ENCODE data around the gene BRD4. TPM values are rescaled to one million over a fixed set of nuclear protein-coding genes. Genes with fewer than 3 reads are reported as not detected.

Gene BRD4
- total and polyA plus RNA-seq, 2 donors (not counting 3 experiments of a cell fraction or from before 2014, with no cell fraction given), result 14.9 to 125 TPM

DNA sequence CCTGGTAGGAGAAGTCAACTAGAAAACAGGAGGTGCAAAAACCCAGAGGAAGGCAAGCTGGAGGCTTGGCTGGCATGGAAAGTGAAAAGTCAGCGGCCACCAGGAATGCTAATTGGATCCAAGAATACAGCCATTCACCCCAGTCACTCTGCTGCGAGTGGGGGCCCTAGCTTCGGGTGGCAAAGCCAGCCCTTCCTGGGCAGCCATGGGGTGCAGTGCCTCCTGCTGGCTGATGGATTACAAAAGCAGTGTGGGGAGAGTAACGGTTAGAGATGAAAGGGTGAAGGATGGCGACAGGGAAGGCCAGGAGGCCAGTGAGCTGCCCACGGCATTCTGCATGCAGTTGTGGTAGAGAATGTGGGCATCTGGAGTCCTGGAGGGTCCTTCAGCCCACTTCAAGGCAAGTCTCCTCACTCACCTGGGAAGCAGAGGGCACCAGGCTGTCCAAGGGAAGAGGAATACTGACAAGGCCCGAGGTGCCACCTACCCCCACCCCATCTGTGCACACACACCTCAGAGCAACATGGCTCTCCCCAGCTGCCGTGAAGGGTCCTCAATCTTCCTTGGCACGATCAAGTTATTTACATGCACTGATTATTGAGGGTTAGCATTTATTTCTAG is 79.8 kb downstream of the BRD4 start:
- CTCF ChIA-PET, result interaction anchor here (1.0 to 3.6 kb wide), 15 partner anchors 10 to 160 kb away, joined by 3 to 16 read pairs (median 5); partner anchors contain the start of genes AKAP8, BRD4 and EPHX3
- no peak overlapping the region for H3K4me2 ChIP-seq (ENCODE audit: insufficient read depth, low read length)

More for the DNA sequence above, 79.8 kb downstream of the BRD4 start:
- Histone ChIP-seq H3K4me1 (ENCODE audit: control insufficient read depth, extremely low read depth, insufficient read depth, low read length) (peaks cover 42% of the 10 kb centered on the region), H3K9me1 (replicated peaks; ENCODE audit: control insufficient read depth, extremely low read depth, insufficient read depth, low read length) (no peaks in the 10 kb centered on the region), H3K27ac (ENCODE audit: insufficient read depth, low read depth, low read length) (peak overlapping the region; percentile 69), H3K9me3 (replicated peaks; ENCODE audit: control insufficient read depth, insufficient read depth, low read length) (no peaks in the 10 kb centered on the region), H3K9ac (replicated peaks; ENCODE audit: extremely low read depth, insufficient read depth, low read length) (no peak overlapping the region), H2AFZ (ENCODE audit: low read depth, low read length) (no peak overlapping the region), H4K20me1 (replicated peaks; ENCODE audit: control insufficient read depth, extremely low read depth, insufficient read depth, low read length) (no peaks in the 10 kb centered on the region), H3K36me3 (ENCODE audit: control insufficient read depth in 2 of 2, extremely low read depth in 1 of 2, insufficient read depth in 2 of 2, low read length in 2 of 2) (peaks cover 28 to 56% of the 10 kb centered on the region in 2 experiments), H3K4me3 (replicated peaks in 1 of 3; ENCODE audit: insufficient read depth in 1 of 3, low read depth in 1 of 3, low read length in 3 of 3) (no peak overlapping the region), H3K79me2 (ENCODE audit: control insufficient read depth, insufficient read depth, low read length) (peaks cover 20% of the 10 kb centered on the region), H3K27me3 (ENCODE audit: control insufficient read depth in 2 of 2, insufficient read depth in 2 of 2, low read length in 2 of 2) (no peaks in the 10 kb centered on the region)
- dilution Hi-C loops (cut with MboI; ENCODE audit: extremely low pct_ligation_motif_present, low sequenced_read_pairs) (no loop called here), intact Hi-C loops (cut with micrococcal nuclease) (loop anchor here (5.0 to 10.0 kb wide), 2 partner anchors 148 to 165 kb away; partner anchors contain the start of genes AKAP8L and SYDE1)
- POLR2A ChIA-PET, result no interaction called here
- BruUV-seq (replicated peaks), result no TSS peak
- FAIRE-seq, result peak; percentile 61
- DNase-seq (ENCODE audit: low read depth, low spot score), result peak; percentile 22
- TF ChIP-seq, protein P1, sequence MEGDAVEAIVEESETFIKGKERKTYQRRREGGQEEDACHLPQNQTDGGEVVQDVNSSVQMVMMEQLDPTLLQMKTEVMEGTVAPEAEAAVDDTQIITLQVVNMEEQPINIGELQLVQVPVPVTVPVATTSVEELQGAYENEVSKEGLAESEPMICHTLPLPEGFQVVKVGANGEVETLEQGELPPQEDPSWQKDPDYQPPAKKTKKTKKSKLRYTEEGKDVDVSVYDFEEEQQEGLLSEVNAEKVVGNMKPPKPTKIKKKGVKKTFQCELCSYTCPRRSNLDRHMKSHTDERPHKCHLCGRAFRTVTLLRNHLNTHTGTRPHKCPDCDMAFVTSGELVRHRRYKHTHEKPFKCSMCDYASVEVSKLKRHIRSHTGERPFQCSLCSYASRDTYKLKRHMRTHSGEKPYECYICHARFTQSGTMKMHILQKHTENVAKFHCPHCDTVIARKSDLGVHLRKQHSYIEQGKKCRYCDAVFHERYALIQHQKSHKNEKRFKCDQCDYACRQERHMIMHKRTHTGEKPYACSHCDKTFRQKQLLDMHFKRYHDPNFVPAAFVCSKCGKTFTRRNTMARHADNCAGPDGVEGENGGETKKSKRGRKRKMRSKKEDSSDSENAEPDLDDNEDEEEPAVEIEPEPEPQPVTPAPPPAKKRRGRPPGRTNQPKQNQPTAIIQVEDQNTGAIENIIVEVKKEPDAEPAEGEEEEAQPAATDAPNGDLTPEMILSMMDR (IDR thresholded peaks at IDR 0.05; ENCODE audit: extremely low read depth in 1 of 2, insufficient read depth in 1 of 2, low read depth in 1 of 2, low read length in 2 of 2), result peak; percentile 40 to 52
- TF ChIP-seq POLR2AphosphoS5 (IDR thresholded peaks at IDR 0.05; ENCODE audit: insufficient read depth, low read depth, low read length) (no peak), FOS (IDR thresholded peaks at IDR 0.05; ENCODE audit: borderline replicate concordance, insufficient read depth, low read length) (no peak), JUN (IDR thresholded peaks at IDR 0.05; ENCODE audit: borderline replicate concordance, insufficient read depth, insufficient read length, low read depth) (no peak)
- TF ChIP-seq, protein P2, sequence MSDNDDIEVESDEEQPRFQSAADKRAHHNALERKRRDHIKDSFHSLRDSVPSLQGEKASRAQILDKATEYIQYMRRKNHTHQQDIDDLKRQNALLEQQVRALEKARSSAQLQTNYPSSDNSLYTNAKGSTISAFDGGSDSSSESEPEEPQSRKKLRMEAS (IDR thresholded peaks at IDR 0.05; ENCODE audit: insufficient read depth, insufficient read length), result no peak
